GM18502 (cell line): ENCODE results near the gene OPA3.

Source experiments
- ATAC-seq: cut with Tn5 transposase; IDR thresholded peaks from one replicate; pipeline ENCODE4 v1.9.1; 2021; ENCODE audit warnings: mild to moderate bottlenecking; ENCODE audit not compliant: unreplicated experiment, poor library complexity

Gene OPA3

GRCh38 chr19:45599286-45599685, 14.7 kb upstream of the OPA3 start:
- ATAC-seq: no peak

DNA sequence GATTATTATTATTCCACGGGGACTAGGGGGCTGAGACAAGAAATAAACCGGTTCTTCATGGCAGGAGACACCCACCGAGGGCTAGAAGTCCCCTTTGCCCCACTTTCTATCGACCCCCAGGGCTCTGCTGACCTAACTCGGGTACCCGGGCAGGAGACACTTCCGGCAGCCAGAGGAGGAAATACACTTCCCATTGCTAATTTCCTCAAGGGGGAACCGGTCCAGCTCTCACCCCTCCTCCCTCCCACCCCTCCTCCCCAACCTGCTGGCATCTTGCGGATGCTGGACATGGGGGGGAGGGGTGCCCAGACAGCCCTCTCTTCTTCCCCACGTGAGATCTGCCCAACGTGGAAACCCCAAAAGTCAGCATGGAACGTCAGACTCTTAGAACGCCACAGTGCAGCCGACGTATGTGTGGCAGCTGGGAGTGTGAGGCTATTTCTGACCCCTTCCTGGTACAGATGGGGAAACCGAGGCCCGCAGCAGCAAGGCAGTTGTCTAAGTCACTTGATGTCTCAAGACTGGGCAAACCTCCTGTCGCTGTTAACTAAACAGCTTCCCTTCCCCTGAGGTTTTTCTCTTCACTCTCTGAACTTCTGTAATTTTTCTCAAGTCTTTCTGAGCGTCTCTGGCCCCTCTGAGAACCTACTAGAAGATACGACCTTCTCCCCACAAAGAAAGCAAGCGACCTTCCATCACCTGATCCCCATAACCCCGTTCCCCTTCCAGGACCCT, 13.8 kb upstream of the OPA3 start:
- ATAC-seq: no peak

DNA sequence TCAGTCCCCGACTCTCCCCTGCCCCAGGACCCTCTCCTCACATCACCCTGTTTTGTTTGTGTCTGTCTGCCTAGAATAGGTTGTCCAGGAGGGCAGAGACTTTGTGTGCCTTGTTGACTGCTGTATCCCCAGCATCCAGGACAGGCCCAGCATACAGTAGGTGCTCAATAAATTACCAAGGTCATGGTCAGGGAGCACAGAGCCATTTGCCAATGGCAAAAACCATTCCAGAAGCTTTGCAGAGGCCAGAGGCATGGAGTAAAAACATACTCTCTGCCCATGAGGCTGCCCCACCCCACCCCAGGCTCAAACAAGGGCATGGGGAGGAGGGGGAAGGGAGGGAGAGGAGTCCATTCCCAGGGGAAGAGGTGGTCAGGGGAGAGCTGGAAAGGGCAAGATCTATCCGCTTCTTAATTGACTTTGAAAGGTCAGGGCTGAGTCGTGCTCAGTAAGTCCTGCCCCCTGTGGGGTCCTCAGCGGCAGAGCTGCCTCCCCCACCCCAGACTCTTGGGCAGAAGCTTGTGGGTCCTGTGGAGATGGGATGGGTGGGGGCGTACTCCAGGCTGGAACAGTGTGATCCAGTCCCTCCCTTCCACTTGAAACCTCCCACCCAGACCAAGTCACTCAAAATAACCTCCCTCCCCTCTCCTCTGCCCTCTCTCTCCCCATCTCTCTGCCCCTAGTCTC, 13.0 kb upstream of the OPA3 start:
- no peak for ATAC-seq

- no peak for ATAC-seq
Observed at GRCh38 chr19:45595814-45596213, 11.2 kb upstream of the OPA3 start.

- ATAC-seq: no peak
Observed at GRCh38 chr19:45593520-45593919, 8.9 kb upstream of the OPA3 start.

- ATAC-seq: no peak
Observed at GRCh38 chr19:45592366-45592765, 7.8 kb upstream of the OPA3 start.

DNA sequence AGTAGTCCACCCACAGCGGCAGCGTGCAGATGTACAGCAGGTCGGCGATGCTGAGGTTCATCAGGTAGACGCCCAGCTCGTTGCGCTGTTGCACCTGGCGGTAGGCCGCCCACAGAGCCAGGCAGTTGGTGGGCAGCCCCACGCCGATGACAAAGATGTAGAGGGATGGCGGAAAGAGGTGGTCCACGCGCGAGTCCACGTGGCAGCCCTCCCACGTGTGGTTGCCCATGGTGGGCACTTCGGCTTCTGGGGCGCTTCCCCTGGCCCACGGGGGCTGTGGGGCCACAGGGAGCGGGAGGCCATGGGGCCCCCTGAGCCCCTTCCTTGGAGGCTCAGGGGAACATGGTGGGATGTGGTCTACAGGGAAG, 7.0 kb upstream of the OPA3 start:
- no peak for ATAC-seq

- no peak for ATAC-seq
Observed at GRCh38 chr19:45591004-45591637, 6.5 kb upstream of the OPA3 start.

DNA sequence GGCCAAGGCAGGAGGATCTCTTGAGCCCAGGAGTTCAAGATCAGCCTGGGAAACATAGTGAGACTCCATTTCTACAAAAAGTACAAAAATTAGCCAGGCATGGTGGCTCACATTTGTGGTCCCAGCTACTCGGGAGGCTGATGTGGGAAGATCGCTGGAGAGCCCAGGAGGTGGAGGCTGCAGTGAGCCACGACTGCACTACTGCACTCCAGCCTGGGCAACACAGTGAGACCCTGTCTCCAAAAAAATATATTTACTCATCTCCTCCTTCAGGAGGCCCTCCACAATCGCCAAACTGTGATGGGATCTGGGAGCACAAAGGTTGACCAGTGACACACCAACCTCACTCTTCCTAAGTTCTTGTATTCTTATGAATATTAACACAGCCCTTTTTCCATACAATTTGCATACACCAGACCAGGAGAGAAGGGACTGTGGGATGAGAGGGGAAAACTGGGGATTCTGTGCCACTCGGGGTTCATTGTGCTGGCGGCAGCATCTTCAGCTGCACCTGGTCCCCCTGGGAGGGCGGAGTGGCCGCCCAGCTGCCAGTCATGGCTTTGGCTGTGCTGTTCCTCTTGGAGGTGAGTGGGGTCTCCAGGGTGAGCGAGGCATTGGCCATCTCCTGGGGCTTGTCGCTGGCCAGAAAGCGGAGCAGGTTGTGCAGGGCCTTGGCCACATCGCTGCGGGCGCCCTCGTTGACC, 5.8 kb upstream of the OPA3 start:
- no peak for ATAC-seq

DNA sequence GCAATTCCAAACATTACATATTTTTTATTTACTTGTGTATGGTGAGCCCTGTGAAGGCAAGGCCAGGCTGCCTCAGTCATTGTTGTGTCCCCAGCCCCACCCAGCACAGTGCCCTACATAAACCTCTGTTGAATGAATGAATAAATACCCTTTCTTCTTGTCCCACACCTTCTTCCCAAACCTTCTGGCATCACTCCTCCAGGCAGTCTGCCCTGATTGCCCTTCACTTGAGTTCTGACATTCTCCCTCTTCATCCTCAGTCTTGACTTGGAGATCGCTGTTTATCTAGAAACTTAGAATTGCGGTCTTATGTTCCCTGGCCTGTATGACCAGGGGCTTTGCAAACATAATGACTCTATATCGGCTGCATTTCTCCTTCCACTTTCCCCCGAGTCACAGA, 5.2 kb upstream of the OPA3 start:
- ATAC-seq: no peak

DNA sequence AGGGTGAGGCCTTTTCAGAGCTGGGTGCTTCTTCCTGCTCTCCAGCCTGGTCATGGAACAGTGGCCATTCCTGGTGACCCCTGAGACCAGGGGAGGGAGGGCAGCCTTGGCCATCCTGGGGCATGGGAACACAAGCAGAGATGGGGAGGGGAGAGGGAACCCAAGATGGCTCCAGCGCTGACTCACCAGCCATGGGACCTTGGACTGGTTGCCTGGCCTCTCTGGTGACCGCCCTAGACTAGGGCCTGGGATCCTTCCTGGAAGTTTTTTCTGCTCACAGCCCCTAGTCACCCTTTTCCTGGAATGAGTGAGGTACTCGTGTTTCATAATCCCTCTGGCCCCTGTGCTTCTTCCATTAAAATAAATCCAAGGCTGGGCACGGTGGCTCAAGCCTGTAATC, 3.3 kb upstream of the OPA3 start:
- ATAC-seq: no peak

- ATAC-seq: no peak
Observed at GRCh38 chr19:45585158-45585577, 566 bp upstream of the OPA3 start.

GRCh38 chr19:45581576-45581975, 3.0 kb downstream of the OPA3 start:
- no peak for ATAC-seq

- no peak for ATAC-seq
Observed at GRCh38 chr19:45578861-45579260, 5.7 kb downstream of the OPA3 start.

DNA sequence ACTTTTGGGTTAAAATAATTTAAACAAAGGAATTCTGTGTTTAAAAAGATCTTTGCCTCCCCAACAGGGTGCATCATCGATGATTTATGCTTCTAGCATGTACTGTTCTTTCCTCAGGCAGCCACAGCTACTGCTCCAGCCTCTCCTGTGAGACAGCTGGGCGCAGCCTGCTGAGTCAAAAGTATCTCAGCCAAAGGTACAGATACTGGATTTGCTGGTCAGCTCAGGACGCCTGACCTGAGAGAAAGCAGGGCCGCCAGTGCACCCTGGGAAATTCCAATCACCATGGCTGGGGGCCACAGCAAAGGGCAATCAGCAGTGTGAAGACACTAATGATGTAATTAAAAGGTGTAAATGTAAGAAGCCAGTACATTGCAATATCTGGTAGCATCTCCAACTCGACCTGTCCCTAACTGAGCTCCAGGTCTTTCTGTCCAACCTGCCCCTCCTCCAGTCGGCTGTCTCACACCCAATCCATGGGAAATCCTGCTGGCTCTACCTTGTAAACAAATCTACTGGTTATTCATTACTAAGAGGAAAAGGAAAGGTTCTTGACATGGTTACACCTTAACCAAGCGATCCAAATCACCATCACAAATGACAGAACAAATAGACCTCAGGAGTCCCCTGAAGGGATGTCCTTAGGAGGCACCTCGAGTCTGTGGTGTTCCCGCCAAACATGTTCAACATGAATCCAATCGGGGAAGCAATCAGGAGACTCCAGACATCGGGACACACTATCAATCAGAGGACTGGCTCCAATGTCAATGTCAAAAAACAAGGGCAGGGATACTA, 7.3 kb downstream of the OPA3 start:
- no peak for ATAC-seq

DNA sequence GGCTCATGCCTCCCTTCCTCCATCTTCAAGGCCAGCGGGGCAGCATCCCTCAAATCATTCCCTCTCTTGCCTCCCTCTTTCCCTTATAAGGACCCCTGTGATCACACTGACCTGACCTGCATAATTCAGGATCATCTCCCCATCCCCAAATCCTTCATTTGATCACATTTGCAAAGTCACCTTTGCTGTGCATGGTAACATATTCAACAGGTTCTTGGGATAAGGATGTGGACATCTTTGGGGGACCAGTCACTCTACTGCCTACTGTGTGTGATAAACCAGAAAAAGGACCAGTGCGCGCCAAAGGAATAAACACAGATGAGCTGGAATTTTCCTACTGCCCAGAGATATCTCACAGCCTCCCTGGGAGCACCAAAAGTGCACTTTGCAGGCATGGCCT, 7.9 kb downstream of the OPA3 start:
- no peak for ATAC-seq

GRCh38 chr19:45575216-45575615, 9.4 kb downstream of the OPA3 start:
- no peak for ATAC-seq

DNA sequence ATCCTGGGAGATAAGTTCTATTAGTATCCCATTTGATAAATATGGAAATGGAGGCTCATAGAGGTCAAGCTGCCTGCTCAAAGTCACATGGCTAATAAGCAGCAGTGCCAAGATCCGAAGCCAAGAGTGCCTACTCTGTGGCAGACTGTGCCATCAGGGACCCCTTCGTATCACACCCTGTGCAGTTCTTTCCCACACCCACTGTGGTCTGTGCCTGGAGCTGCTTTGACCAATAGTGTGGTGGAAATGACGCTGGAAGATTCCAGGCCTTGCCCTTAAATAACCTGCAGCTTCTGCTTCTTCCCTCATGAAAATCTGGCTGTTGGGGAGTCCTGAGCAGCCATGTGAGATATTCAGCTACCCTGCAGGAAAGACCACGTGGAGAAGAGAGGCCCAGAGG, 10.1 kb downstream of the OPA3 start:
- ATAC-seq: no peak

DNA sequence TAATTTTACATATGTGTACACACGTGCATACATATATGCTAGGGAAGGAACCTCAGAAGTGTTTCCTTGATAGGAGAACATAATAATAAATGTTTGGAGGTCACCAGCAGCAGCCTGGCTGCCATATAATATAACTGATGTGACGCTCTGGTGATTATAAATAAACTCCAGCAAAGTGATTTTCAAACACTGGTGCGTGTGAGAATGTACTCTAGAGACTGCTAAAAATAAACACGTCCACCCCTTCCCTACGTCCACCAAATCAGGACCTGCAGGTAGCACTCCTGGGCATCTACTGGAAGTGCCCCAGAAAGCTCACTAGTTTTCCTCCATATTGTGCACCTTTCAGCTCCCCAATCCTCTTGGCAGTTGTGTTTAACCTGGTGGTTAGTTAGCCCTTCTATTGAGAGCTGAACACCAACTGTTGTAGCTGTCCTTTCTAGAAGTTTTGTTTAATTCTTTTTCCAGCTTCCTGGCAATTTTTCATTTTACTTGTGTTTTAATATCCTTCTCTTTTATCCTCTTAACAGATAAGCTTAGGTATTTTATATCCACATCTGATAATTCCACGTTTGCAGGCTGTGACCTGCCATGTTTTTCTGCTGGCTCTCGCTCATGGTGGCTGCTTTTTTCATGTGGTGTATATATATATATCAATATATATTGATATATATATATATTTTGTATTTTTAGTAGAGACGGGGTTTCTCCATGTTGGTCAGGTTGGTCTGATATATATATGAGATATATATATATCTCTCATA, 13.0 kb downstream of the OPA3 start:
- ATAC-seq: no peak
